ENCODE results near the gene RBMS3. TPM values are rescaled to one million over a fixed set of nuclear protein-coding genes. Genes with fewer than 3 reads are reported as not detected.

The RBMS3 gene
- total RNA-seq, 1 experiment from 2014 or later = 15.0 TPM

DNA sequence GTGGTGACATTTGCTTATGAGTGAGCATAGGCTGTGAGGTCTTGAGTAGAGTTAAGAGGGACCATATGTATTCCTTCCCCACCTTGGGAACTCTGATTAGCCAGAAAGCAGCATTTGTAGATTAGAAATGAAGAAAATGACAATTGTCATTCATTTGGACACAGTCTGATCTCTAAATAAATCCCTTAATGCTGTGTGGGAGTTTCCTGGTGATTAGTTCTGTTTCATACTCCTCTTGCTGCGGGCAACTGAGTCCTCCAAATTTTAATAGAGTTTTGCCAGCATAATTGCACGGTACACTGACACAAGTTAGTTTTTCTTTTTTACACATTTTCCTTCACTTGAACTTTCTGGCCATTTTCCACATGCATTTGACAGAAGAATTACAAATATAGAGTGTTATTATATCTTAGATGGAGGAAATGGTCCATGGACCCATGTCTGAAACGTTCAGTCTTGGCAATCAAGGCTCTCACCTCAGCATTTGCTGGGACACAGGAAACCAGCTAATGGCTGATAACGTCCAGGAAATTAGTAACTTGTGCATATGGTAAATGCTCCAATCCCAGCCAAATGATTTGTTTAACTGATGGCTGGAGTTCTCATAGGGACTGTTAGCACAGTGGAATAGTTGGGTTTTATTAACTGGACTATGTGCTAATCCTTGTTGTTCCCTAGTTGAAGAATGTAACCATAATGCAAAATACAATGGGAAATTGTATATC, 321.2 kb downstream of the RBMS3 start:
- no peak for DNase-seq (ENCODE audit: low read depth)
- in situ Hi-C loops (cut with HindIII; ENCODE audit: low pct_unique_long_range_greater_than_20kb, low sequenced_read_pairs) = no loop called here

DNA sequence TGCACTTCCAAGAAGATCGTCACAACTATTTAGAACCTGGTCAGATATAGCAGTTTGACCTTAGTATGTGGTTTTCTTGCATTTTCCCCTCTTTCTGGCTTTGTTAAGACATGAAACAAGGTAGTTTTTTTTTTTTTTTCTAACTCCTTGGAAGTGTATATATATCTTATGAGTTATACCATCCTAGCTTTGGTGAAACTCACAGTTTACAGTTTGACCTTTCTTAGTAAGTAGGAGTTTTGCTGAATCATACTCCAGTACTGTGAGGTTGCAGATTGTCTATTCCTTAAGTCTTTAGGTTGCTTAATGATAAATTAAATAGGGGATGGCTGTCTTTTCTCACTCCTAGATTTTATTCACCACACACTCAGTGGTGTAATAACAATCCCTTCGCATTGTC, 325.0 kb downstream of the RBMS3 start:
- DNase-seq (ENCODE audit: low read depth) = peak; percentile 62
- in situ Hi-C loops (cut with HindIII; ENCODE audit: low pct_unique_long_range_greater_than_20kb, low sequenced_read_pairs) = no loop called here

DNA sequence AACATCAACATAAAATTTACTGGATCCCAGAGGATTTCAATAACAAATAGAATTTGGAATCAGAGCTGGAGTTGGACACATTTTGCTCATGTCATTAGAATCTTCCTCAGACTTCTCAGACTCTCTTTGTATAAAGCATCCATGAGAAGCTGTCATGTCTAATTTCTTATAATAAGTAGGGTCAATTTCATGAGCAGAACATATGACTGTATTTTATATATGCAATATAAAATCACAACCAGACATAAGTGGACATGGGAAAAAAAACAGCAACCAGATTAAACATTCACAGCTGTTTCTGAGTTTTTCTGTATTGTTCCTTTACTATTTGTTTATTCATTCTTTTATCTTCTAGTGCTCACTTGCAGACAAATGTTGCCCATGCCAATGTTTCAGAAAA, 325.5 kb downstream of the RBMS3 start:
- DNase-seq (ENCODE audit: low read depth) = no peak
- in situ Hi-C loops (cut with HindIII; ENCODE audit: low pct_unique_long_range_greater_than_20kb, low sequenced_read_pairs) = no loop called here

DNA sequence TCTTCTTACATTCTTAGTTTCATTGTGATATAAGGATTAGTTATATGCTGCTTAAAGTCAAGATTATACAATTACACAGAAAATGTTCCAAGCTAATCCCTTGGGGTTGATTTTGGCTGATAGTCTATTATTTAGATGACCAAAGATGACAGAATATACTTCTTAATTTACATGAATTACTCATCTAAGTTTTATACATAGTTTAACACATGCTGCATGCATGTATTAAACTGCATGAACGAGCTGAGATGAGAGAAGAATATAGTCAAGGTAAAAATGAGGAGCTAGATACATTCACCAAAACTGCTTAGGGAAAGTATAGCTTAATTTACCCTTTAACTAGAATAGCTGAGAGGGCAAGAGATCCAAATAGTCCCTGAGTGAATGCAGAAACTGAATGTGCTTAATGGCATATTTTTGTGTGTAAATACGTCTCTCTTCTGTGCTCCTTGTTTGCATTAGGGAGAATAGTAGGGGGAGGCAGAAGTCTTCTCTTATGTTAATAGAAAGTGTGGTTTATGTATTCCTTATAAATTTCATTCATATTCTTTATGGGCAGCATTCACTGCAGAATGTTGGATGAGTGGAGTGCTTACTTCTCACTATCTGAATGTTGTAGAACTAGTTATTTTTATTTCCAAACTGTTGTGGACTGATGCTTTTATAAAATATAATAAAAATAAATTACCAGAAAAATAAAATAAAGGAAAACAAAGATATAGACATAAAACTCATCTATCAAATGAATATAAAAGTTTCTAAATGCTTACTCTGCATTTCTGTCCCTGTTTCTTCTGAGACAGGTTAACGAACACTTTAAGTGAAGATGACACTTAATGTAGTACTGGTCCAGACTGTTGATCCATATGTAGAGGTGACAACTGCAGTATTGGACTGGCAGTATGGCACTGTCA, 327.8 kb downstream of the RBMS3 start:
- DNase-seq (ENCODE audit: low read depth) = no peak
- in situ Hi-C loops (cut with HindIII; ENCODE audit: low pct_unique_long_range_greater_than_20kb, low sequenced_read_pairs) = no loop called here

DNA sequence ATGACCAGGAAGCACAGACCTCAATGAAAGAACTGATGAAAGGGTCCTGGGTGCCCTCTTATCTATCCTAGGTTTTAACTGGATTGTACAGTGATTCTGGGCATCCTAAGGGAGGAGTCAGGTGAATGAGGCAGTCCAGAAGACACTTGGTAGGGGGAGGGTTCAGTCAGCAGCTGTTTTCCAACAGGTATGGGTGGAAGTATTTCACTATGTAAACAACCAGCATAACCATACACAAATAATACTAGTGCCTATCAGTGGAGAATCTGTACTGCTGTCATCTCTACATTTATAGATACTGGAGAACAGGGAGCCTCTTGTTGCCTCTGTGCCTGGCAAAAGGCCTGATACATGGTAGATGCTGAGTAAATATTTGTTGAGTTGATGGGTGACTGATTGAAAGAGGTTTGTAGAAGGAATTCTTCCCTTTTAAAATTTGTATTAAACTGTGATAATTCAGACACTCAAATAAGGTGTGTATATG, 328.5 kb downstream of the RBMS3 start:
- in situ Hi-C loops (cut with HindIII; ENCODE audit: low pct_unique_long_range_greater_than_20kb, low sequenced_read_pairs) = no loop called here

DNA sequence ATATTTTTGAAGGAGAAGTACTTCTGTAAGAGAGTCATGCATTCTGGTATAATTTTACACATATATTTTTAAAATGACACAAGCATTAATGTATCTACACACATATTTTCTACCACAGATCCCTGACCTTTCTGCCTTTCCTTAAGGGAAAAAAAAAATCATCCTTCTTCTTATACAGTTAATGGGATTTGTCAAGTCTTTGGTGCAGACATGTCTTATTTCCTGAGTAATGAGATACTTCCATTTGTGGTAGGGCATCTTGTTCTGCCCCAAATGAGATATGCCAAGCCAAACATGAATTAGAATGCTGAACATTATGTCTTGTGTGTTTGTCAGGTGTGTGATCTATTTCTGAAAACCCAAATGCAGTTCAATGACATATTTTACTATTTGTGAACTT, 329.9 kb downstream of the RBMS3 start:
- no peak for DNase-seq (ENCODE audit: low read depth)
- in situ Hi-C loops (cut with HindIII; ENCODE audit: low pct_unique_long_range_greater_than_20kb, low sequenced_read_pairs) = no loop called here

More for the DNA sequence above, 328.5 kb downstream of the RBMS3 start:
- no peak for DNase-seq (ENCODE audit: low read depth)

DNA sequence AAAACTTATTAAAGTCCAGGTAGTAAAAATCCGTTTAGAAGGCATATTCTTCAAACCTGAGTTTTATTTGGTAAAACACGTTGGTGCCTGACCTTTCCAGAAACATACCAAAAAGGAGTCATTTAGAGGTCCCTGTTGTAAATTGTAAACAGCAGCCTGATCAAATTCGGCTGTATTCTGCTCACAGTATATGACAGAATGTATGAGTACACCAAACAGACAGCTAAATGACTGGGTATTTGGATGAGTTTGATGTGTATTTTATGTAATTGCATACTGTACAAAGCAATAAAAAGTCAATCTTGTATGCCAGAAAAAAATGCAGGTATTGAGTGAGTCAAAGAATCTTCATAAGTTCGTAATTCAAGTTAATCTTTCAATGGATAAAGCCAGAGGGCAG, 330.4 kb downstream of the RBMS3 start:
- DNase-seq (ENCODE audit: low read depth) = no peak
- in situ Hi-C loops (cut with HindIII; ENCODE audit: low pct_unique_long_range_greater_than_20kb, low sequenced_read_pairs) = no loop called here

DNA sequence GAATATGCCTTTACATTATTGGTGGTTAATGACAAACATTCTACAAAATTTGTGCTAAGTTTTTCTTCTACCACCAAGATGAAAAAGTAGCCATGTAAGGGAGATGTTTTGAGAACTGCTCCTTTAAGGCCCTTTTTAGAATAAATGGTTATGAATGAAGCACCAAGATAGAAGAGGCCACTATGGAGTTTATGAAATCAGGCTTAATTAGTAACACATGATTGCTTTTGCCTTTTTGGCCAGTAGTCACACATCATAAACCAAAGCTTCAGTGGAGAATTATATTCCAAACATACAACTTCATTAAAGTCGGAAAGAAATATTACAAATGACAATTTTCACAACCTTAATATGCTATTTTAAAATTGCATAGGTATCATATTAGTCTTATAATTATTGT, 331.7 kb downstream of the RBMS3 start:
- no peak for DNase-seq (ENCODE audit: low read depth)
- in situ Hi-C loops (cut with HindIII; ENCODE audit: low pct_unique_long_range_greater_than_20kb, low sequenced_read_pairs) = no loop called here

DNA sequence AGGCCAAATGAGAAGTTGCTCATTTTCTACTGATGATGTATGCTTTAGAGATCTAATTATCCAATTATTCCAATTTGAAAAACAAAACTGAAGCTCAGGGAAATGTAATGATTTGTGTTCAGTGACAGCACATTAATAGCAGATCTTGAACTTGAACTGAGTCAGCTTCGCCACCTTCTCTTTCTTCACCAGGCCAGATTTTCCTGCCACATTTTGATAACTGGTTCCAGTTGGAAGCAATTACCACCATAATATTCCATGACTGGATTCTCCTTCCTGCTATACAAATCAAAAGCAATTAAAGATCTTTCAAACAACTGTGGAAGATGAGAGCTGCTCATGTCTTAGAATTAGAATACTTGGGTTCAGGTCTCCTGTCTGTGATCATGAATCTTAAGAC, 334.1 kb downstream of the RBMS3 start:
- in situ Hi-C loops (cut with HindIII; ENCODE audit: low pct_unique_long_range_greater_than_20kb, low sequenced_read_pairs) = no loop called here
- no peak for DNase-seq (ENCODE audit: low read depth)

DNA sequence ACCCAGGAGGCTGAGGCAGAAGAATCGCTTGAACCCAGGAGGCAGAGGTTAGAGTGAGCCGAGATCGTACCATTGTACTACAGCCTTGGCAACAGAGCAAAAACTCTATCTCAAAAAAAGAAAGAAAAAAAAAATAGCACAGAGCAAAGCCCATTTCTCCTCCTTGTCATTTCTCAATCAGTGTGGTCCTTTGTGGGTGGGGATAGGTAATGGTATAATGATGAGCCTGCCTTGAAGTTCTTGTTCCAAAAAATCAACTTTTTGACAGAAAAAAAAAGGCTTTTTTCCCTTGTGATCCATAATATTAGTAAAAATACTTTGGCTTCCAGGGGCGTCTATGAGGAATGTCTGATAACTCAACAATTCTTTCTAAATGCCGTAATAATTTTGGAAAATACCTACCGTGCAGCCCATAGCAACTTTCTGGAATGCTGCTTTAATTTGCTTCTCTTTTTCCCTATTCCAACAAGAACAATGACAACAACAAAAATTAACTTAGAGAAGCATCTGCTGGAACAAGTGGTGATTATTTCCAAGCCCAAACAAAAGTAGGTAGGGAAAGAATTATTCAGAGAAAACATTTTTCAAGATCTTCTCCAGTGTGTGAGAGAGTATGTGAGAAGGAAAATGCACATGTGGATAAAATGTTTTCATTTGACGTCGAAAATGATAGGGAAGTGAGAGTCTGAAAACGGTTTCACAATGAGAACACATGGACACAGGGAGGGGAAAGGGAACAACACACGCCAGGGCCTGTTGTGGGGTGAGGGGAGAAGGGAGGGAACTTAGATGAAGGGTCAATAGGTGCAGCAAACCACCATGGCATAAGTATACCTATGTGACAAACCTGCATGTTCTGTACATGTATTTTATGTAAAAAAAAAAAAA, 337.8 kb downstream of the RBMS3 start:
- in situ Hi-C loops (cut with HindIII; ENCODE audit: low pct_unique_long_range_greater_than_20kb, low sequenced_read_pairs) = no loop called here
- no peak for DNase-seq (ENCODE audit: low read depth)

DNA sequence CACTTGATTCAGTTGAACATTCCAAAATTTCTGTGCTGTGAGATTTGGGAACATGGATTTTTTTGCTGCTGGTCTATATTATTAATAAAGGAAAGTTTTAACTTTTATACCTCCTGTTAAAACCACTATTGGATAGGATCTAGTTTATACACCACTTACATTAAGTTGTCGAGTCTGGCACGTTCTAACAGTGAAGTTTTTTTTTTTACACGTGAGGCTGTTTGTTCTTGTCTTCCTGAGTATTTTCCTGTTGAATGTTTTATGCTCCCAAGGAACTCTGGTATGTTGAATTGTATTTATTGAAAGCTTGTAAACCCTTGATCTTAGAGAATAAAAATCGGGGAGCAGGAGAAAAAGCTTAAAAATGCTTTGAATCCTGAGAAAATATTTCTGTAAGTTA, 338.8 kb downstream of the RBMS3 start:
- in situ Hi-C loops (cut with HindIII; ENCODE audit: low pct_unique_long_range_greater_than_20kb, low sequenced_read_pairs) = no loop called here

DNA sequence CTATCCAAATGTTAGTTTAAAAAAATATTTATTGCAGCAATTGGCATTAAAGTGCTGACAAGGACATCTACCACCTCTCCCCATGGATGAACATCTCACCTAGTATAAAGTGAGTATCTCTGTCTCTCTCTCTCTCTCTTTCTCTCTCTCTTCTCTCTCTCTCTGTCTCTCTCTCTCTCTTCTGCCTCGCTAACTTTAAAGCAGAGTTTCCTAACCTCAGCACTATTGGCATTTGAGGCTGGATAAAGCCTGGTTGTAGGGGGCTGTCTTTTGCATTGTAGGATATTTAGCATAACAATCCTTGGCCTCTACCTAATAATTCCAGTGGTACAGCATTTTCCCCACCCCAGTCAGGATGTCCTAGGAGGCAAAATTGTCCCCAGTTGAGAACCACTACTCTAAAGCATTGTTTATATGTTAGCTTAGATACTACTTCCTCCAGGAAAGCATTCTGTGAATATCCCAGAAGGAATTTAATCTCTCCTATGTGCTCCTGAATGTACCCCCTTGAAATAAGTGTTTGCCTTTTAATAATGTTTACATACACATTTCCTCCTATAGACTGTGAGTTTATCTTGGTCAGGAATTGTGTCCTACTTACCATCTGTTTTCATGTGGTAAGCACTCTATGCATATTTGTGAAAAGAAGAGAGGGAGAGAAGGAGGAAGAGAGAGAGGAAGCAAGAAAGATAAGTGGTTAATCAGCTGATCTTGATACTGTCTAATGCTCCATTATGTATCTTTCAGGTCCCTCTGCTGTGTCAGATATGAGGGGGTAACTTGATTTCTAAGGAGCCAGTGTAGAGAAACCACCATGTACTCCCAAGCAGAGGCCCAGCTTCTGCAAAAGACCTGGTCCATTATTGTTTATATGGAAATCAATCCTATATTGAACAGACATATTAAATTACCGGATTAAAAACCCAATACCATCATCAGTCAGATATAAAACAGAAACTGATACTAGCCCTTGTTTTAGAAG, 346.6 kb downstream of the RBMS3 start:
- in situ Hi-C loops (cut with HindIII; ENCODE audit: low pct_unique_long_range_greater_than_20kb, low sequenced_read_pairs) = no loop called here
- no peak for DNase-seq (ENCODE audit: low read depth)

More for the DNA sequence above, 338.8 kb downstream of the RBMS3 start:
- DNase-seq (ENCODE audit: low read depth) = no peak

DNA sequence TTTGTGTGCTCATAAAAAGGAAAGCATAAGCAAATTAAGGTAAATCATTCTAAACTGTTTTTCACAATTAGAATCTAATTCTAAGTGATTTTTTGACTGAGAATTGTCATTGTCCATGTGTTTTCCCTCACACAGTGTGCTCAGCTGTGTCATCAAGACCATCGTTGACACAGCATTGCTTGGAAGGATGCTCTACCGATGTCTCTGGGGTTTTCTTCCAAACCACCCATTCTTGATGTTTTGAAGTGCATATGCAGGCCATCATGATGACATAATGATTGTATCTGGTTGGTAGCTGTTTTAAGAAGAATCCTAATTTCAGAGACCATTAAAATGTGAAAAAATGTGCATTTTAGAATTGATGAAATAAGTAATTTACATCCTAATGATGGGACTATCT, 347.9 kb downstream of the RBMS3 start:
- in situ Hi-C loops (cut with HindIII; ENCODE audit: low pct_unique_long_range_greater_than_20kb, low sequenced_read_pairs) = no loop called here
- DNase-seq (ENCODE audit: low read depth) = no peak

DNA sequence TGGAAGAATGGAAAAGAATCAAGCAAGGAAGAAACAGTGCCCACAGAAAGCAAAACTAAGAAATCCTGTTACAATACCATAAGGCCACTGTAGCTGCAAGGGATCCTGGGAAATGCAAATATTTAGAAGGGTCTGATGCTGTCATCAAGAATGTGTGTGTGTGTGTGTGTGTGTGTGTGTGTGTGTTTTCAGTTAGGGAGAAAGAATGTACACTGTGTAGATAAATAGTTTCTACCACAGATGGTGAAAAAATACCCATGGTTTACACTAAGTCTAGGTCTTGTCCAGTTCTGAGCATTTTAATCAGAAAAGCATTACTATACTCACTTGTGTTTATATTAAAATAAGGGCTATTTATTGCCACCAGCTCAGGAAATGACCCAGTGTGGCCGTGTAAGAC, 355.0 kb downstream of the RBMS3 start:
- no peak for DNase-seq (ENCODE audit: low read depth)
- in situ Hi-C loops (cut with HindIII; ENCODE audit: low pct_unique_long_range_greater_than_20kb, low sequenced_read_pairs) = no loop called here

DNA sequence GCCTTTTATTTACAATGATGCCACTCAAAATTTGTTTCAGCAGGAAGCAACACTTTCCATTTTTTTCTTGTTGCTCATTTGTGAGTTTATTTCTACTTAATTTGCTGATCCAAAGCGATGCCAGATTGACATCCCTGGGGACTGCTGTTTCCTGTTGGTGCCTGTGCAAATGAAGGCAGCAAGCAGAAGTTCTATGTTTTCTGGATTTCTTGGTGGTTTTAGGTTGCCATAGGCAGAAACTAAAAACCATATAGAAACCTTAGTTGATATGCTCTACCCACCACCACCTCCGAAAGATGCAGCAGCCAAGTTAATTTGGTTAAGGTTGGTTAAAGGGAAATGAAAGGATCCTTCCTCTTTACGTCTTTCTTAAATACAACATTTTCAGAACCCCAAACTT, 356.2 kb downstream of the RBMS3 start:
- in situ Hi-C loops (cut with HindIII; ENCODE audit: low pct_unique_long_range_greater_than_20kb, low sequenced_read_pairs) = no loop called here
- no peak for DNase-seq (ENCODE audit: low read depth)

DNA sequence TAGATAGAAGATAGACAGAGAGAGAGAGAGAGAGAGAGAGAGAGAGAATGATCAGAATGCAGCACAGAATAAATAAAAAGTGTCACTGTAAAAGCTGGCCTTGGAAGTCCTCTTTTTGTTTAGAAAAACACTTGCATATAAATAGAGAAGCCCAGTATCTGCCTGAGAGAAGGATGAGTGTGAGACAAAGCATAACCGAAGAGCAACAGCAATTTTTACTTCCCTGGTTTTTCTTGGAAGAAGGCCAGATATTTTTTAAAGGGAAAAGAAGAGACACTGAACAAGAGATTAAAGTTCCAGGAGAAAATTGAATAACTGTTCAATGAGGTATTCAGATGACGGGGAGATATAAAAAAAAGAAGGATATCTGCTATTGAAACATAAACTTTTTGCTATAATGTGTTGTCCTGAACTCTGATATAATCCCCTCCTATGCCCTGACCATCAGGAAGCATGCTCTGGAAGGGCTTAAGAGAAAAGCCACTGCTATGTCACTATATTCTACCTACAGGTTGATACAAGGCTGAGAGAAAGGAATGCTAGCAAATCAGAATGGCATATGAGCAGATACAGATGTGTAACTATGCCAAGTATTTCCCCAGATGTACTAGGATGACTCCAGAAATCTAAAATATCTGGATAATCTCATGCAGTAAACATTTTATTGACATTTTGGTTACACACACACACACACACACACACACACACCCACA, 358.9 kb downstream of the RBMS3 start:
- DNase-seq (ENCODE audit: low read depth) = no peak
- in situ Hi-C loops (cut with HindIII; ENCODE audit: low pct_unique_long_range_greater_than_20kb, low sequenced_read_pairs) = no loop called here

Data from Caki2 (cell line).